AG09319 (cell line): ENCODE results near the gene NADK2.

Experiments used
- DNase-seq: peaks from one replicate; pipeline ENCODE4 v3.0.0-alpha.2; 2010; ENCODE audit warnings: low read depth; ENCODE audit errors: extremely low read depth
- CTCF ChIP-seq: IDR thresholded peaks from 2 replicates; pipeline ENCODE4 v1.5.1; 2011; ENCODE audit warnings: low read depth, mild to moderate bottlenecking, inconsistent platforms, low read length, moderate library complexity

The NADK2 gene

GRCh38 chr5:36152324-36153297, 89.1 kb downstream of the NADK2 start:
- no peak for DNase-seq
- TF ChIP-seq CTCF = no peak

GRCh38 chr5:36151434-36152323, 90.0 kb downstream of the NADK2 start, which contains the start of the genes LMBRD2 and SKP2:
Gene LMBRD2 (minus strand): TSS chr5:36151887. CDS start chr5:36143349, 8,538 bp downstream.
Gene SKP2 (plus strand): TSS chr5:36152111. CDS start chr5:36152263, 152 bp downstream.
- DNase-seq = peak; percentile 90
- TF ChIP-seq CTCF = no peak

- TF ChIP-seq CTCF = no peak; the same call in 1 of the 2 replicates
- no peak for DNase-seq
Measured at GRCh38 chr5:36150676-36151433, 90.9 kb downstream of the NADK2 start.

- no peak for DNase-seq
Measured at GRCh38 chr5:36147681-36148080, 94.0 kb downstream of the NADK2 start.

GRCh38 chr5:36146390-36146789, 95.3 kb downstream of the NADK2 start:
- no peak for TF ChIP-seq CTCF
- no peak for DNase-seq

More at GRCh38 chr5:36147681-36148080, 94.0 kb downstream of the NADK2 start:
- TF ChIP-seq CTCF = no peak

GRCh38 chr5:36145311-36145710, 96.4 kb downstream of the NADK2 start:
- TF ChIP-seq CTCF = no peak
- no peak for DNase-seq
